HG02885 (cell line): ENCODE data around the gene SLC44A2.
"Not testable (repeated sequence)": the region's sequence is repeated elsewhere in the genome, so short reads cannot be mapped to it uniquely, and the experiment has no call there.

Experiments used
- ATAC-seq: cut with Tn5 transposase; IDR thresholded peaks from one replicate; pipeline ENCODE4 v1.9.1; 2021; ENCODE audit warnings: mild to moderate bottlenecking; ENCODE audit not compliant: unreplicated experiment, poor library complexity

SLC44A2 gene

GRCh38 chr19:10675214-10675613 lies 49.9 kb downstream of the SLC44A2 start:
- not testable (repeated sequence) for ATAC-seq

GRCh38 chr19:10677751-10678150 lies 52.4 kb downstream of the SLC44A2 start:
- no peak for ATAC-seq

GRCh38 chr19:10678813-10679212 lies 53.5 kb downstream of the SLC44A2 start:
- no peak for ATAC-seq

- no peak for ATAC-seq
Measured at GRCh38 chr19:10679743-10680142, 54.4 kb downstream of the SLC44A2 start.

GRCh38 chr19:10680545-10681135 lies 55.3 kb downstream of the SLC44A2 start:
- no peak for ATAC-seq

- no peak for ATAC-seq
Measured at GRCh38 chr19:10681658-10682057, 56.3 kb downstream of the SLC44A2 start.

- ATAC-seq = no peak
Measured at GRCh38 chr19:10682397-10683063, 57.2 kb downstream of the SLC44A2 start.

- no peak for ATAC-seq
Measured at GRCh38 chr19:10683064-10683426, 57.7 kb downstream of the SLC44A2 start.

- ATAC-seq = no peak
Measured at GRCh38 chr19:10683582-10683981, 58.2 kb downstream of the SLC44A2 start.

GRCh38 chr19:10685210-10685609 lies 59.9 kb downstream of the SLC44A2 start:
- no peak for ATAC-seq

- no peak for ATAC-seq
Measured at GRCh38 chr19:10686193-10686592, 60.8 kb downstream of the SLC44A2 start.

- ATAC-seq = no peak
Measured at GRCh38 chr19:10686661-10687517, 61.5 kb downstream of the SLC44A2 start.

GRCh38 chr19:10687518-10688288 lies 62.4 kb downstream of the SLC44A2 start:
- no peak for ATAC-seq

- ATAC-seq = no peak
Measured at GRCh38 chr19:10688545-10689280, 63.4 kb downstream of the SLC44A2 start.

GRCh38 chr19:10690341-10690781 lies 65.0 kb downstream of the SLC44A2 start:
- no peak for ATAC-seq

- ATAC-seq = no peak
Measured at GRCh38 chr19:10691178-10691881, 66.0 kb downstream of the SLC44A2 start.

GRCh38 chr19:10691883-10692282 lies 66.5 kb downstream of the SLC44A2 start:
- no peak for ATAC-seq

- ATAC-seq = no peak
Measured at GRCh38 chr19:10692673-10693264, 67.4 kb downstream of the SLC44A2 start.
